Stomach (tissue), 9 donors: ENCODE results near the gene NR2F1-AS1. TPM values are rescaled to one million over a fixed set of nuclear protein-coding genes. Genes with fewer than 3 reads are reported as not detected.

Source experiments
- DNase-seq, 2 donors: peaks; one replicate each; pipeline versions ENCODE4 v3.0.0 to v3.0.0-alpha.2; 2013 to 2019
- H3K27ac ChIP-seq, 5 donors: fragments of 200-600 bp in 4 of 5; sonication (generic) in 4 of 5; one replicate each; pipeline ENCODE4 v1.5.1; 2013 to 2019; ENCODE audit warnings: mild to moderate bottlenecking in 1 of 5, moderate library complexity in 1 of 5
- H3K27me3 ChIP-seq, 3 donors: fragments of 200-600 bp; sonication (generic); one replicate each; pipeline ENCODE4 v1.5.1; 2017 to 2019; ENCODE audit warnings: mixed run types in 1 of 3
- H3K36me3 ChIP-seq, 4 donors: fragments of 200-600 bp; sonication (generic); 1 replicate in 3 of 4; 2 replicates in 1 of 4; pipeline ENCODE4 v1.5.1; 2016 to 2019
- H3K4me1 ChIP-seq, 4 donors: fragments of 200-600 bp; sonication (generic); one replicate each; pipeline ENCODE4 v1.5.1; 2016 to 2019
- H3K4me3 ChIP-seq, 4 donors: fragments of 200-600 bp; sonication (generic) in 3 of 4; one replicate each; pipeline ENCODE4 v1.5.1; 2016 to 2019; ENCODE audit warnings: mild to moderate bottlenecking in 1 of 4
- H3K9me3 ChIP-seq, 4 donors: fragments of 200-600 bp; sonication (generic); one replicate each; pipeline ENCODE4 v1.5.1; 2016 to 2019
- EP300 ChIP-seq: sonication (generic); formaldehyde crosslinking; IDR thresholded peaks from one replicate; pipeline ENCODE4 v1.6.1; 2017; ENCODE audit warnings: antibody characterized with exemption
- POLR2A ChIP-seq, 4 donors: fragments of 450-650 bp; IDR thresholded peaks; one replicate each; pipeline ENCODE4 v1.6.1; 2016; ENCODE audit warnings: antibody characterized with exemption in 4 of 4, control low read depth in 2 of 4, mild to moderate bottlenecking in 1 of 4, moderate library complexity in 1 of 4
- POLR2AphosphoS5 ChIP-seq, 3 donors: sonication (generic); formaldehyde crosslinking; IDR thresholded peaks; one replicate each; pipeline ENCODE4 v1.6.1; 2016; ENCODE audit warnings: antibody characterized with exemption in 3 of 3
- WGBS, 5 donors: extraction: QIAGEN DNeasy Blood & Tissue Kit in 3 of 5; methylation state at CpG; one replicate each; pipeline versions ENCODE4 v1.1.5 to v1.1.7; 2013 to 2018; 5-methylcytosine and 5-hydroxymethylcytosine counted together
- intact Hi-C: fragments of 100-400 bp; cut with DNase I; formaldehyde crosslinking; loops from one replicate; pipeline ENCODE4 v1.15.1; 2023; ENCODE audit warnings: low total_unique reads
- polyA plus RNA-seq, 3 donors: library from polyadenylated mRNA; stranded (reverse); fragments of 200-250 nt; gene quantifications; one replicate each; pipeline ENCODE4 v1.2.3, GENCODE V29; 2013
- total RNA-seq, 5 donors: library from RNA; depleted of rRNA; stranded (reverse); fragments of >200 nt; gene quantifications; one replicate each; pipeline versions ENCODE4 v1.1.0 to v1.2.3, GENCODE V29; 2014 to 2016
- TF ChIP-seq, protein P1 (sequence below), 7 experiments: fragments of 450-650 bp in 4 of 7; fragments of 200-600 bp in 3 of 7; sonication (generic) in 3 of 7; IDR thresholded peaks; one replicate each; pipeline ENCODE4 v1.5.1; 2016 to 2019; ENCODE audit warnings: antibody characterized with exemption in 7 of 7, control low read depth in 2 of 7, mild to moderate bottlenecking in 1 of 7
- donor health status: healthy with polysubstance abuse.
- donor health status: Bipolar disorder and iron deficiency.
- donor health status: healthy.

NR2F1-AS1 gene
- total and polyA plus RNA-seq, 8 donors: 4.3 to 40.8 (median 14.2) TPM

DNA sequence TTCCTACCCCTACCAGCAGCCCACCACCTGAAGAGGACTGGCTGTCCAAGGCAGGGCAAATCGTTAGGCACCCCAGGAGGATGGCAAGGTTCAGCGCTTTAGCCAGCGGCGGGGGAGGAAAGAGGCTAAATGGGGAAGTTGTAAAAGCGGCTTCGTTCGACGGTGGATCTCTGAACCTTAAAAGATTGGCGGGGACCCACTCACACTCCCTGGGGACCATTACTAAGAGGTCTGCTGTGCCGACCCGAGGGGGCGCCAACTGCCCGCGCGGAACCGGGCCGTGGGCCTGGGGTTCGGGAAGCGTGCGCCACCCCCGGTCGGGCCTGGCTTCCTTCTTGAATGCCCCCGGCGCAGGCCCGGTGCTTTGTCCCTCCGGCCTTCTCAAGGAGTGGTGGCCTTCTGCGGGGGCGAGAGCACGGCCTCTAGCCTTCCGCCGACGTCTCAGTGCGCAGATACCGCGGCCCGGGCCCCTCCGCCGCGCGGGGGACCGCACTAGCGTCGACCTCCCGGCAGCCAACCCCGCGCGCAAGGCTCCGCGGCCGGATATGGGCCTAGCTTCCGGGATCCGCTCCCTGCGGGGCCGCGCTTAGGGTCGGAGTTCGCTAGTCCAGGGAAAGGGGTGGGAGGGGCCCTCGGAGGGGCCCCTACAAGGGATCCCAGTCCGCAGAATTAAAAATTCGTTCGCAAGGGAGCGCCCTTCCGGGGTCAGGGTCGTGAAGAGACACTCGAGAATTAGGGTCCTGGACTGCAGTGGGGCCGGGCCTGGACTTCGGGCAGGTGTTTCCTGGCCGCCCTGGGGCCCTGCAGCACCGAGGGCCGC, 10.5 kb downstream of the NR2F1-AS1 start:
- 27 to 51% (median 40%) methylated on average over 52 to 70 of the region's 70 CpGs for WGBS, 5 donors
- DNase-seq: no peak
- H3K4me1 ChIP-seq: peaks cover 0 to 50% (median 24%) of the 10 kb centered on the region in 4 donors
- peaks cover 0 to 73% (median 44%) of the 10 kb centered on the region in 3 donors for H3K27me3 ChIP-seq
- TF ChIP-seq POLR2AphosphoS5 (IDR thresholded peaks at IDR 0.05) (no peak), POLR2A (IDR thresholded peaks at IDR 0.05) (no peak), EP300 (no peak)
- TF ChIP-seq, protein P1, sequence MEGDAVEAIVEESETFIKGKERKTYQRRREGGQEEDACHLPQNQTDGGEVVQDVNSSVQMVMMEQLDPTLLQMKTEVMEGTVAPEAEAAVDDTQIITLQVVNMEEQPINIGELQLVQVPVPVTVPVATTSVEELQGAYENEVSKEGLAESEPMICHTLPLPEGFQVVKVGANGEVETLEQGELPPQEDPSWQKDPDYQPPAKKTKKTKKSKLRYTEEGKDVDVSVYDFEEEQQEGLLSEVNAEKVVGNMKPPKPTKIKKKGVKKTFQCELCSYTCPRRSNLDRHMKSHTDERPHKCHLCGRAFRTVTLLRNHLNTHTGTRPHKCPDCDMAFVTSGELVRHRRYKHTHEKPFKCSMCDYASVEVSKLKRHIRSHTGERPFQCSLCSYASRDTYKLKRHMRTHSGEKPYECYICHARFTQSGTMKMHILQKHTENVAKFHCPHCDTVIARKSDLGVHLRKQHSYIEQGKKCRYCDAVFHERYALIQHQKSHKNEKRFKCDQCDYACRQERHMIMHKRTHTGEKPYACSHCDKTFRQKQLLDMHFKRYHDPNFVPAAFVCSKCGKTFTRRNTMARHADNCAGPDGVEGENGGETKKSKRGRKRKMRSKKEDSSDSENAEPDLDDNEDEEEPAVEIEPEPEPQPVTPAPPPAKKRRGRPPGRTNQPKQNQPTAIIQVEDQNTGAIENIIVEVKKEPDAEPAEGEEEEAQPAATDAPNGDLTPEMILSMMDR (IDR thresholded peaks at IDR 0.05): no peak
- H3K4me3 ChIP-seq: peak overlapping the region in 2 of 4 donors; percentile 22 to 31
- peaks cover 0 to 8% (median 0%) of the 10 kb centered on the region in 4 donors for H3K9me3 ChIP-seq
- intact Hi-C loops: no loop called here
- no peaks in the 10 kb centered on the region for H3K36me3 ChIP-seq
- H3K27ac ChIP-seq: peak overlapping the region in 1 of 5 donors; percentile 91

DNA sequence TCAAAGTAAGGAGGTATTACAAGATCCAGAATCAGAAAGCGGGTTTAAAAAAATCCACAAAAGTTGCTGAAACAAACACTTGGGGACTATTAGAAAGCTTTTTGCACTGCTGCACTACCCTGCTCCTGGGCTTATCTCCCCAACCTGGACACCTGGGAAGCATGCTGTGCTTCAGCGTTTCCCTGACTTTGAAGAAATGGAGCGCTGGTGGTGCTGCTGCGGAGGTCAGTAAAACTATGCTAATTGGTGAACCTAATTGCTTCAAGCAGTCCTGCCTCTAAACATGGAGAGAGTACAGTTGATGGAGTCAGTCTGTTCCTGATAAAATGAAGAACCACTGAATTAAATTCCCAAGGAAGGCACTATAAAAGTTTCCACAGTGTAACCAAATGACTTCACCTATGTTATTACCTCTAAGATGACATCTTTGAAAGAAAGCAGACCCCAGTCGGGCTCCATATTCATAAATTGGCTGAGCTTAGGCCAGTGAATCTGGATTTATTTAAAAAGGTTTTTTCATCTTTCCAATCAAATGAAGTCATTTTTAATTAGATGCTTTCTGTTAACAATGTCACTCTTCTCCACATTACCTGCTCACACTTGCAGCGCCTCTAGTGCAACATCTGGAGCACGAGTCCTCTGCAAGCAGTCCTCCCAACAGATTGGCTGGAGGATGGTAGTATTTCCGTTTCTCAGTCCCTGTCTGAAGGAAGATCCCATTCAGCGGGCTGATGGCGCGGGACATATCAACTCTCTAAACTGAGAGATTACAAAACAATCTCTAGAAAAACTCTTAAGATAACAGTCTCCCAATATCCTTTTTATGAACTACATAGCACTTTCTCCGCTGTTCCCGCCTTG, 11.5 kb downstream of the NR2F1-AS1 start:
- DNase-seq: no peak
- TF ChIP-seq POLR2A (IDR thresholded peaks at IDR 0.05): no peak
- TF ChIP-seq, protein P1 (IDR thresholded peaks at IDR 0.05): no peak
- TF ChIP-seq EP300: no peak
- no peak for TF ChIP-seq POLR2AphosphoS5 (IDR thresholded peaks at IDR 0.05)
- intact Hi-C loops: no loop called here
- Histone ChIP-seq H3K4me1 (peaks cover 0 to 41% (median 23%) of the 10 kb centered on the region in 4 donors), H3K27me3 (peaks cover 0 to 63% (median 44%) of the 10 kb centered on the region in 3 donors), H3K4me3 (no peak overlapping the region), H3K9me3 (peaks cover 0 to 8% (median 0%) of the 10 kb centered on the region in 4 donors), H3K36me3 (no peaks in the 10 kb centered on the region), H3K27ac (peak overlapping the region in 1 of 5 donors; percentile 91)
- WGBS, 5 donors: 70 to 76% (median 74%) methylated on average over 13 of the region's 13 CpGs

DNA sequence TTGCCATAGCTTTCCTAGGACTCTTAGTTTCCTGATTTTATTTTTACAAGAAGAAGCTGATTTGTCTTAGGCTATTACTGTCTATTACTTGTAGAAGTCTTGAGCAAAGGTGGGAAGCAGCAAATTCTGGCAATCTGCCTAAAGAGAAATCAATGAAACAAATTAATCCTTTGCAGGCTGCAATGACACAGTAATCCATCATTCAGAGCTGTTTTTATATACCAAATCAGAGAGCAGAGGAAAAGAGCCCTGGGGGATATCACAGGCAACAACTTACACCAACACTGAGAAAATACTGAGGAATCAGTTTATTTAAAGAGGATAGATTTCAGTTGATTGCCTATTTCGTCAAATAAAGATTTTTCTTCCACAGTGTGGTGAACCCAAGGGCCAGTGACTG, 13.6 kb downstream of the NR2F1-AS1 start:
- peaks cover 0 to 34% (median 20%) of the 10 kb centered on the region in 4 donors for H3K4me1 ChIP-seq
- WGBS, 5 donors: 39 to 83% (median 55%) methylated on average over 1 of the region's 1 CpG
- no peak for DNase-seq
- intact Hi-C loops: no loop called here
- H3K9me3 ChIP-seq: peaks cover 0 to 8% (median 0%) of the 10 kb centered on the region in 4 donors
- TF ChIP-seq, protein P1 (IDR thresholded peaks at IDR 0.05): no peak
- TF ChIP-seq POLR2AphosphoS5 (IDR thresholded peaks at IDR 0.05) (no peak), POLR2A (IDR thresholded peaks at IDR 0.05) (no peak), EP300 (no peak)
- H3K27me3 ChIP-seq: peaks cover 0 to 42% (median 25%) of the 10 kb centered on the region in 3 donors
- no peak overlapping the region for H3K4me3 ChIP-seq
- H3K36me3 ChIP-seq: no peaks in the 10 kb centered on the region
- no peak overlapping the region for H3K27ac ChIP-seq

DNA sequence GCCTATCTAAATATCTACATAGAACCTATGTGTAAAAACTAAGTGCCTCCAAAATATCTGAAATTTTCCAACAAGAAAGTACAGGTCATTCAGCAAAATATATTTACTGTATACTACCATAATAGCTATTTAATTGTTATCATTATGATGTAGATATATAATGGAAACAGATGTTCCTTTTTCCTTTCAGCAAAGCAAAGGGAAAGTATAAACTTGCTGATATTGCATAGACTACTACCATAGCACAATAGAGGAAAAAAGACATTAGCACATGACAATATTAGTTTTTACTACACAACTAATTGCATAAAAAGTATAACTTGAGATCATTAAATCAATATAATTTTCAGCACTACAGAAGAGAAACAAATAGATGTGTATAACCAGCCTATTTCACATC, 14.9 kb downstream of the NR2F1-AS1 start:
- no peak overlapping the region for H3K4me3 ChIP-seq
- peaks cover 0 to 8% (median 0%) of the 10 kb centered on the region in 4 donors for H3K9me3 ChIP-seq
- no peak for DNase-seq
- no peak overlapping the region for H3K27ac ChIP-seq
- H3K36me3 ChIP-seq: peaks cover 0 to 4% (median 0%) of the 10 kb centered on the region in 4 donors
- peaks cover 0 to 29% (median 14%) of the 10 kb centered on the region in 3 donors for H3K27me3 ChIP-seq
- TF ChIP-seq POLR2A (IDR thresholded peaks at IDR 0.05) (no peak), POLR2AphosphoS5 (IDR thresholded peaks at IDR 0.05) (no peak), EP300 (no peak)
- TF ChIP-seq, protein P1 (IDR thresholded peaks at IDR 0.05): no peak
- intact Hi-C loops: no loop called here
- peaks cover 0 to 21% (median 14%) of the 10 kb centered on the region in 4 donors for H3K4me1 ChIP-seq
